GM13977 (cell line): ENCODE measurements around the gene SLFN12L.

Experiments used
- DNase-seq: peaks from one replicate; pipeline ENCODE4 v3.0.0; 2012; ENCODE audit warnings: low spot score
- CTCF ChIP-seq: IDR thresholded peaks from 2 replicates; pipeline ENCODE4 v1.5.1; 2012; ENCODE audit warnings: mild to moderate bottlenecking, control low read depth; ENCODE audit not compliant: insufficient read depth; ENCODE audit errors: extremely low read depth, missing control alignments
- in situ Hi-C: fragments of 300-500 bp; cut with MboI; formaldehyde crosslinking; loops from one replicate; pipeline ENCODE4 v1.12.0; 2022; ENCODE audit warnings: low sequenced_read_pairs, low pct_unique_long_range_greater_than_20kb, mixed read lengths, inconsistent platforms; ENCODE audit not compliant: unreplicated experiment

SLFN12L gene

GRCh38 chr17:35546487-35546886 lies 9.0 kb upstream of the SLFN12L start:
- no peak for TF ChIP-seq CTCF
- no peak for DNase-seq
- in situ Hi-C loops, result loop anchor here (25.0 kb wide), 1 partner anchor 384 kb away; no protein-coding TSS in a partner anchor

- no peak for TF ChIP-seq CTCF
- no peak for DNase-seq
- in situ Hi-C loops, result loop anchor here (25.0 kb wide), 1 partner anchor 383 kb away; no protein-coding TSS in a partner anchor
Measured at GRCh38 chr17:35545150-35545549, 7.7 kb upstream of the SLFN12L start.

- in situ Hi-C loops, result loop anchor here (25.0 kb wide), 1 partner anchor 382 kb away; no protein-coding TSS in a partner anchor
- TF ChIP-seq CTCF, result no peak
- no peak for DNase-seq
Measured at GRCh38 chr17:35543856-35544255, 6.4 kb upstream of the SLFN12L start.

GRCh38 chr17:35542990-35543389 lies 5.5 kb upstream of the SLFN12L start:
- no peak for DNase-seq
- in situ Hi-C loops, result loop anchor here (25.0 kb wide), 1 partner anchor 381 kb away; no protein-coding TSS in a partner anchor
- TF ChIP-seq CTCF, result no peak

- in situ Hi-C loops, result loop anchor here (25.0 kb wide), 1 partner anchor 379 kb away; no protein-coding TSS in a partner anchor
- DNase-seq, result no peak
- TF ChIP-seq CTCF, result no peak
Measured at GRCh38 chr17:35541434-35541833, 4.0 kb upstream of the SLFN12L start.

GRCh38 chr17:35540589-35541404 lies 3.3 kb upstream of the SLFN12L start:
- in situ Hi-C loops, result loop anchor here (25.0 kb wide), 1 partner anchor 378 kb away; no protein-coding TSS in a partner anchor
- no peak for DNase-seq

More at GRCh38 chr17:35540589-35541404, 3.3 kb upstream of the SLFN12L start:
- TF ChIP-seq CTCF, result no peak
